Endometrial microvascular endothelial cells (primary cell): ENCODE measurements around the gene DTX4. TPM values are rescaled to one million over a fixed set of nuclear protein-coding genes. Genes with fewer than 3 reads are reported as not detected.
"Not testable (repeated sequence)": the region's sequence is repeated elsewhere in the genome, so short reads cannot be mapped to it uniquely, and the experiment has no call there.

Experiments used
- in situ Hi-C: cut with HindIII; loops from 2 replicates; pipeline ENCODE4 v1.10.0; 2017; ENCODE audit warnings: low sequenced_read_pairs, low pct_unique_long_range_greater_than_20kb; ENCODE audit errors: inconsistent ontology term
- total RNA-seq: library from RNA; depleted of rRNA; stranded (reverse); fragments of >200 nt; gene quantifications from one replicate; pipeline ENCODE4 v1.2.3, GENCODE V29; 2015; ENCODE audit errors: inconsistent ontology term

Gene DTX4
- total RNA-seq = not detected

GRCh38 chr11:59171508-59172322, at the start of gene DTX4:
Gene DTX4 (plus strand): TSS chr11:59172132. CDS start chr11:59172596, 464 bp downstream.
- in situ Hi-C loops = no loop called here

GRCh38 chr11:59135648-59136461, 36.1 kb upstream of the DTX4 start:
- in situ Hi-C loops = no loop called here

- in situ Hi-C loops = not testable (repeated sequence)
These were observed 35.4 kb upstream of the DTX4 start for GRCh38 chr11:59136551-59136950.

- in situ Hi-C loops = no loop called here
These were observed 34.7 kb upstream of the DTX4 start for GRCh38 chr11:59137190-59137589.

GRCh38 chr11:59138643-59139042, 33.3 kb upstream of the DTX4 start:
- in situ Hi-C loops = no loop called here

GRCh38 chr11:59141191-59141590, 30.7 kb upstream of the DTX4 start:
- in situ Hi-C loops = no loop called here

GRCh38 chr11:59141673-59142460, 30.1 kb upstream of the DTX4 start:
- in situ Hi-C loops = no loop called here

GRCh38 chr11:59142530-59143507, 29.1 kb upstream of the DTX4 start, which contains the start of gene FAM111A:
Gene FAM111A (plus strand): TSS chr11:59142856. CDS start chr11:59148873, 6,017 bp downstream.
- in situ Hi-C loops = no loop called here

GRCh38 chr11:59144096-59144495, 27.8 kb upstream of the DTX4 start:
- in situ Hi-C loops = no loop called here

GRCh38 chr11:59144579-59145345, 27.2 kb upstream of the DTX4 start:
- in situ Hi-C loops = no loop called here

GRCh38 chr11:59145534-59145933, 26.4 kb upstream of the DTX4 start:
- in situ Hi-C loops = no loop called here

GRCh38 chr11:59151761-59152160, 20.2 kb upstream of the DTX4 start:
- in situ Hi-C loops = no loop called here

GRCh38 chr11:59152312-59152951, 19.5 kb upstream of the DTX4 start:
- in situ Hi-C loops = no loop called here

- in situ Hi-C loops = no loop called here
These were observed 17.3 kb upstream of the DTX4 start for GRCh38 chr11:59154610-59155009.

GRCh38 chr11:59157433-59157832, 14.5 kb upstream of the DTX4 start:
- in situ Hi-C loops = no loop called here

- in situ Hi-C loops = no loop called here
These were observed 13.5 kb upstream of the DTX4 start for GRCh38 chr11:59158206-59159068.
